GM12891 (cell line): ENCODE measurements around the gene BCAR3.

ENCODE experiments used
- PAX5 ChIP-seq: IDR thresholded peaks from 2 replicates; pipeline ENCODE4 v1.6.1; 2011; ENCODE audit warnings: low read length, moderate library complexity, mild to moderate bottlenecking; ENCODE audit not compliant: insufficient read depth, severe bottlenecking
- POLR2A ChIP-seq: IDR thresholded peaks from 2 replicates; pipeline ENCODE4 v1.6.1; 2011; ENCODE audit warnings: low read depth, low read length, control low read depth
- POLR2AphosphoS5 ChIP-seq: IDR thresholded peaks from 2 replicates; pipeline ENCODE4 v1.6.1; 2011; ENCODE audit warnings: low read depth, low read length, control low read depth
- POU2F2 ChIP-seq: IDR thresholded peaks from 2 replicates; pipeline ENCODE4 v1.6.1; 2011; ENCODE audit warnings: low read depth, mild to moderate bottlenecking, control low read depth, low read length, moderate library complexity
- SPI1 ChIP-seq: IDR thresholded peaks from 2 replicates; pipeline ENCODE4 v1.6.1; 2011; ENCODE audit warnings: low read depth, low read length, control low read depth
- TAF1 ChIP-seq: IDR thresholded peaks from 2 replicates; pipeline ENCODE4 v1.6.1; 2011; ENCODE audit warnings: low read depth, low read length, control low read depth

DNA sequence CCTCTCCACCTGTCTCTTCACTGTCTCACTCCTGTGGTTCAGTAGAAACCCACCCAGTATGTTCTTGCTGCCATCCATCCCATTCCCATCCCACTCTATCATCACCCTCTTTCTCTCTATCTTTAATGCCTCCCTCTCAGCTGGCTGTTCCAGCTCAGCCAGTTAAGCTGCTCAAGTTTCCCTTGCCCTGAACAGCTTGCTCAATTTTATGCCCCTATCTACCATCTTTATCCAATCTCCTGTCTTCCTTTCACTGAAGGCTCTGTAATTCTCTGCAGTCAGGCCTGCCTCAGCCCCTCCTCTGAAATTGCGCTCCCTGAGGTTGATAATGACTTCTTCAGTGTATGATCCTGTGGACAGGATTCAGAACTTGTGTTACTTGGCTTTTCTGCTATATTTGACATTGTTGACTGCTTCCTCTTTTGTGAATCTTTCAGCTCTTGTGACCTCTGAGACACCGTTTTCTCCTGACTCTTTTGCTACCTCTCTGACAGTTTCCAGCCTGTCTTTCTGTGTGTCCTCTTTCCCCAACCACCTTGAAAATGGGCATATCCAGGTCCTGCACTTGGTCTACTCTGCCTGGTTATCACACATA, 13.9 kb upstream of the BCAR3 start:
- TF ChIP-seq POLR2AphosphoS5: no peak
- TF ChIP-seq POLR2A: no peak
- no peak for TF ChIP-seq TAF1
- peak; percentile 70 for TF ChIP-seq SPI1
- TF ChIP-seq PAX5: no peak
- TF ChIP-seq POU2F2: no peak
